ENCODE measurements around the gene C2orf81.
A peak's percentile ranks its signal among the peaks of the same experiment; 100 is the strongest.
"Not testable (repeated sequence)": the region's sequence is repeated elsewhere in the genome, so short reads cannot be mapped to it uniquely, and the experiment has no call there.

C2orf81 gene

GRCh38 chr2:74423231-74424095 lies 2.0 kb upstream of the C2orf81 start:
- no peak for DNase-seq (ENCODE audit: low read depth)

- not testable (repeated sequence) for DNase-seq (ENCODE audit: low read depth)
Measured at GRCh38 chr2:74420443-74421103, 846 bp downstream of the C2orf81 start.

DNA sequence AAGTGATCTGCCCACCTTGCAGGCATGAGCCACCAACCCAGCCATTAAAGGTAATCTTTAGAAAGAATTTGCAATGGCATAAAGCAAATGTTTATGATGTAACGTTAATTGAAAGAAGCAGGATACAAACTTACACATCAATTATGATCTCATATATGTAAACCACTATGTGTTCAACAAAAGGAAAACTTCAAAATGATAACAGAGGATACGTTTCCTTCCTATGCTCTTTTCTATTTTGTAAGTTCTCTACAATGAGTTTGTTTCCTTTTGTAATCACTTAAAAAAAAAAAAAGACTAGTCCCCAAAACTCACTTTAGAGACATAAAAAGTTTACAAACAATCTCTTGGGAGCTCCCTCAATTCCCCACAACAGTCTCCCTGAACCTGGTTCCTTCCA lies 1.4 kb downstream of the C2orf81 start:
- DNase-seq (ENCODE audit: low read depth) = no peak

DNA sequence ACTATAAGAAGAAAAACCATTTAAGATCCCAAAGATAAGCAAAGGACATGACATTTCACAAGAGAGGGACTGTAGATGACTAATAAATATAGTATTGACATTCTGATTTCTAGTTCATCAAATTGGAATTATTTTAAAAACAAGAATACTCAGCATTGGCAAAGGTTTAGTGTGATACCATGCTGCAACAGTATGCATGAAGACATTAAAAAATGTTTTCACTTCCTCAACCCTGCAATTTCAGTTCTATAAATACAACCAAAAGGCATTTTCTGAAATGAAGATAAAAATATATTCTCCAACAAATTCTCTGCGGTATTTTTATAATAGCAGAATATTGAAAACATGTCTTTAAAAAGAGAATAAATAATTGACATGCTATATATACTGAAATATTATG lies 2.1 kb downstream of the C2orf81 start:
- no peak for DNase-seq (ENCODE audit: low read depth)

GRCh38 chr2:74418312-74418711 lies 3.1 kb downstream of the C2orf81 start:
- no peak for DNase-seq (ENCODE audit: low read depth)

GRCh38 chr2:74417763-74418162 lies 3.7 kb downstream of the C2orf81 start:
- no peak for DNase-seq (ENCODE audit: low read depth)

DNA sequence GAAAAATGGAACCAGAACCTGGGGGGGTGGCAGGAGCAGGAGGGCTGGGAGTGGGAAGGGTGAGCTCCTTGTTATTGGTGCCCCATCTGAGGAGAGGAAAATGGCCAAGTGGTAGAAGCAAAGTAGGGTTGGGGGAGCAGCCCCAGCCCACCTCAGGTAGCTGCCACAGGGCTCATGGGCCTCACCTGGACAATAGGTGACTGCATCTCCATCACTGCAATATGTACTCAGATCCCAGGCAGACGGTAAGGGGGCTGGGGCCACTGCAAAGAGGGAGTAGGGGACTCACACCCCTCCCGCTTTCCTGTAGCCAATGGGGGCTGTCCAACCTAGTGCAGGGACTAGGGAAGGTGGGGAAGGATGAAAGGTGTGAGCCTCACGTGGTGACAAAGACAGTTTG lies 4.2 kb downstream of the C2orf81 start:
- DNase-seq (ENCODE audit: low read depth) = no peak

DNA sequence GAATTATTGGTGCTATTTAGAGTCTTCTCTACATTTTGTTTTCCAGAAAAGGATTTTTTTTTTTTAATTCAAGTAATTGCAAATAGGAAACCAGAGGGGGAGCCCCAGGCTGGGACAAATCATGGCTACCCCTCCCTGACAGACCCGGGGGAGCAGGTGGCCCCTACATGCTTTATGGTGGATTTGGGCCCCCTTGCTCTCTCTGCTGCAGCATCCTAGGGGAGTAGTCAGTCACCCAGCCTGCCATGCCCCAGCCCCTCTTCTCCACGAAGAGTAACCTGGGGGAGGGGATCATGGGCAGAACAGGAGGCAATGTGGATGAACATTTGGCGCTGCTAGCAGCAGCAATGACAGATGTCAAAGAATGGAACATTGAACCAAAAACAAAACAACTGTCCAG lies 4.6 kb downstream of the C2orf81 start:
- no peak for DNase-seq (ENCODE audit: low read depth)

DNA sequence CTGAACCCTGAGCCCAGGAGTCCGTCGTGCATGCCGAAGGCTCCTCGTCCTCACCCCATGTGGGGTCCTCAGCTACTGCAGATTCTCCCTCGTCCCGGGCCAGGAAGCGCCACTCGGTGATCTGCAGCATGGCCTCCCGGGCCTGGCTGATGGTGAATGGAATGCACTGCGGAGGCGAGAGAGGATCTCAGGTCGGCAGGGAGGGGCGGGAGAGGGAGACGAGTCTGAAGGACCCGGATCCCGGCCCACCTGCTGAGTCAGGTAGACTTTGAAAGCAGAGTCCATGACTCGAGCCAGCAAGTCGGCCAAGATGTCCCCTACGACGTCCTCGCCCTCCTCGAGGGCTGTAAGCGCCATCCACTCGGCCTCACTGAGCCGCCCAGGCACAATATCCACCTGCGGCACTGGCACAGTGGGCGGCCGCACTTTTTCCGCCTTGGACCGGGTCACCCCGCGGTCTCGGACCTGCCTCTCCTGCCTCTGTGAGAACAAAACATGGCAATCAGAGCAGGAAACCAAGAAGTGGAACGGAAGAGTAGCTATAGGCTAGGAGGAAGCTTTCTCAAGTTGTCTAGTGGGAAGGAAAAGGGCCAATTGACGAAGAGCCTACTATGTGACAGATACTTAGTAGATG lies 5.5 kb downstream of the C2orf81 start:
- DNase-seq (ENCODE audit: low read depth) = no peak

DNA sequence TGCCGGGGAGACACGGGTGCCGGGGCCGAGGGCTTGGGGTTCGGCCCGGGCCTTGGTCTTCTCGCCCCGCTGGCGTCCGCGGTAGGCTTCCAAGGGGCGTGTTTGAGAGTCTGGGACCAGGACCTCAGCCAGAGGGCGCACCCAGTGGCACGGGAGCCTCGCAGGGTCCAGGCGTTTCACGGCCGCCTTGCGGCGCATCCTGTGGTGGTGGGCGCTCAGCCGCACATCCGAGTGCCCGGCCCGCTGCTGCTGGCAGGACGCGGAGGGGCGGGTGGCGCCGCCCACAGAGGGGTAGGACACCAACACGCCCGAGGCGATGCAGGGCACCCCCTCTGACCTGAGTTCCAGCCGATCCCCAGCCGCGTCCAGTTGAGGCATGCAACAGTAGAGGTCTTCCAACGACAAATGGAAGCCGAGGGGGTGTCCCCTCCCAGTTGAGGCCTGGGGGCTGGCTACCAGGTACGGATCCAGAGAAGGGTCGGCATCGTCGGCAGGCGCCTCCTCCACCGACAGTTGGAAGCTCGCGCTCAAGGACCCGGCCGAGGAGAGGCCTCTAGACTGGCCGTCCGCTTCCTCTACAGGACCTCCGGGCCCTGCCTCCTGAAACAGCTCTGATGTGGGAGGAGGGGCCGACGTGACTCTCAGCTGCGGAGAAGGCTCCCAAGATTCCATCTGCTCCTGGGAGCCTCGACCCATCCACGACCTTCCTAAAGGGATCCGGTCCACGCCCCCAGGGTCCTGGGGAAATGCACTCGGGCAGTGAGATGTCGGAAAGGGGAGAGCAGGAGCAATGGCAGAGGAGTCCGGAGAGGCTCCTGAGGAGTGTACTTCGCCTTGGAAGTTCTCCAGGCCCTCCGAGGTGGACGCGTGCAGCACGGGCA lies 6.3 kb downstream of the C2orf81 start:
- no peak for DNase-seq (ENCODE audit: low read depth)

DNA sequence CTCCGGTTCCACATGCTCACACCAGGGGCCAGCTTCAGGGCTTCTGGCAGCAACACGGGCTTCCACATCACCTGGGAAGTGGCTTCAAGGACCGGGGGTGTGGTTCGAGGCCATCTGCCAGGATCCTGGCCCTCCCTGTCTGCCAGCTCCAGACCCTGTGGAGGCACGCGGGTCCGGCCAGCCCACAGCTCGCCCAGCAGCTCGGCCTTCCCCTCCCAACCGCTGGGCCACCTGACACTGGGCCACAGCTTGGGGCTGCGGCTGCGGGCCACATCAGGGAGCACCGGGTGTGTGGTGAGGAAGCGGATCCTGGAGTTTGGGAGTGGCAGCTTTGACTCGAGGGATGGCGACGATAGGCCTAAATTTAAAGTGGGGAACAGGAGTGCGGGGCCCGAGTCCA lies 7.0 kb downstream of the C2orf81 start:
- DNase-seq (ENCODE audit: low read depth) = no peak

DNA sequence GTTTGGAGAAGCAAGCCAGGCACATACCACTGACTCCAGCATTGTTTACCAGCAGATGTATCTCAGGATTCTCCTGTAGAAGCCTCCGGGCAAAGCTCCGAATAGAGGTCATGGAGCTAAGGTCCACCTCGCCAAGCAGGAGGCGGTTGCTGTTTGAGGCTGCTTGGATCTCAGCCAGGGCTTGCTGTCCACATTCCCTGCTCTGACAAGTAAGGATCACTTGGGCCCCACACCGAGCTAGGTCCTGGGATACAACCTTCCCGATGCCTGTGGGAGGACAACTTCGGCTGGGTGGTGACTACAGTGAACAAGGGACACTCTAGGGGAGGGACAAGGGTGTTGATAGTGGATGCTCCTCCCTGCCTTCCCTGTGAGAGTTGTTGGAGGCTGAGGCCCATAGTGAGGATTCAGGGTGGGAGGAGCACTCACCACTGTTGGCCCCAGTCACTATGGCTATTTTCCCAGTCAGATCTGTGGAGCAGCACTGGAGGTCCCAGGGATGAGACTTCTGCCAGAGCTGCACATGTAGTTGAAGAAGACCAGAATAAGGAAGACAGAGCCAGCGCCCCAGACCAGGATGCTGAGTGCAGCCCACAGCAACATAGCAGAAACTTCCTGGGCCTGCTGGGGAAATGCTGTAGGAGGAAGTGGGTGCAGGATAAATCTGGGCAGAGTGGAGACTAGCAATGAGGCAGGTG lies 8.3 kb downstream of the C2orf81 start:
- DNase-seq (ENCODE audit: low read depth) = no peak

GRCh38 chr2:74407682-74408081 lies 13.7 kb downstream of the C2orf81 start:
- no peak for DNase-seq (ENCODE audit: low read depth)

DNA sequence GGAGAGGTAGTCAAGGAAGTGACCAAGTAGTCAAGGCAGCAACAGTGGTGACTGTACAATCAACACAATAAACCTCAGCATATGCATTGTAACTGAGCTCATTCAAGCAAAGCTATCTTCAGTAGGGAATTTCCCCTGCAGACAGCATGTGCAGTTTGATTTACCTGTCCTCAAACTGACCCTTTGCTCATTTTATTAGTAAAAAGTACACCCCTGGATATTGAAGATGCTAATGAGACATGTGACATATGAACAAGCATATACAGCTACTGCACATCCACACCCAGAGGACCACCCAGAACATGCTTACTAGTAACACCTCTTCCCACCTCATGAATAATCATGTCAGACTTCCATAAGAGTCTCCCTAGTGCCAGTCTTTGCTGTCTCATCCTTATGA lies 15.4 kb downstream of the C2orf81 start:
- DNase-seq (ENCODE audit: low read depth) = no peak

DNA sequence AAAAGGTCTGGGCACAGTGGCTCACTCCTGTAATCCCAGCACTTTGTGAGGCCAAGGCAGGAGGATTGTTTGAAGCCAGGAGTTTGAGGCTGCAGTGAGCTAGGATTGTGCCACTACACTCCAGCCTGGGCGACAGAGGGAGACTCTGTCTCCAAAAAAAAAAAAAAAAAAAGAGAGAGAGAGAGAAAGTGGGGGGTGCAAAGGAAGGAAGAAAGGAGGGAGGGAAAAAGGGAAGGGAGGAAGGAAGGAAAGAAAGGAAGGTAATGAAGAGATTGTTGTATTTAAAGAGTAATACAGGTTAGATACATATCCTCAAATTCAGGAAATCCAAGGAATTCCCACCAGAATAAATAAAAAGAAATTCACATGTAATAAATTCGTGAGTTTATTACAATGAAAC lies 19.5 kb downstream of the C2orf81 start:
- no peak for DNase-seq (ENCODE audit: low read depth)

DNA sequence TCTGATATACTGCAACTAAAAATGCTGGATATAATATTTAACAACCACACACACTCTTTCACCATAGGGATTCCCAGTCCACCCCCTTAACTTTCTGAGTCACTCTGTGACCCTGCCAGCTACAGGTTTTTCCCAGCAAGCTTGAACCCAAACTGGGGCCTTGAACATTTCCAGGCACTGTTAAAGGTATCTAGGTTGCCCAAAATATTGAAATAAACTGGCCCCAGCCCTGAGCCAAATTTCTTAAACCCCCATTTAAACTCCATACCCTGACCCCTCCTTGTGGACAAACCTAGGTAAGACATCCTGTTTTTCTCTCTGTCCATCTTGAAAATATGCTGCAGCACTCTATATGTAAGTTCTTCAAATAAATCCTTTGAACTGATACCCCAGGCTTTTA lies 21.6 kb downstream of the C2orf81 start:
- DNase-seq (ENCODE audit: low read depth) = no peak

DNA sequence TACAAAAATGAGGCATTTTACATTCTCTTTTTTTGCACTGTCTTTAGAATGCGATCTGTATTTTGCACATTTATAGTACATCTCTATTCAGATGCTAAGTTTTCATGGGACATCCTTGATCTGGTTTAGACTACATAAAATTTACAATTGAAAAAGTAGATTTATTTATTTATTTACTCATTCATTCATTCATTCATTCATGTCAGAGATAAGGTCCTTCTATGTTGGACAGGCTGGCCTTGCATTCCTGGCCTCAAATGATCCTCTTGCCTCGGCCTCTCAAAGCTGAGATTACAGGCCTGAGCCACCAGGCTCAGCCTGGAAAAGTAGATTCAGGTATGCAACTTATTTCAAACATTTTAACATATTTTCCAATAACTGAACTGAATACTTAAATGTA lies 25.3 kb downstream of the C2orf81 start:
- DNase-seq (ENCODE audit: low read depth) = no peak

DNA sequence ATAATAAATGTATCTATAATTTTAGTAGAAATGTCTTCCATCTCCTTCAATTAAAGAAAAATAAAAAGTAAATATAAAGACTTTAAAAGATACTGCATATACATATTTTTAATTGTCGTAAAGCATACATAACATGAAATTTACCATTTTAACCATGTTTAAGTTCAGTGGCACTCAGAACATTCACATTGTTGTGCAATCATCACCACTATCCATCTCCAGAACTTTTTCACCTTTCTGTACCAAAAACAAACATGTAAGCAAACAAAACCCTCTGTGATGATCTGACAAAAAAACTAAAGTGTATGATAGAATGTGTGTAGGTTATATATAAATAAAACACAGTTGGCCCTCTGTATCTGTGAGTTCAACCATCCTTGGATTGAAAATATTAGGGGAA lies 27.9 kb downstream of the C2orf81 start:
- DNase-seq (ENCODE audit: low read depth) = no peak

DNA sequence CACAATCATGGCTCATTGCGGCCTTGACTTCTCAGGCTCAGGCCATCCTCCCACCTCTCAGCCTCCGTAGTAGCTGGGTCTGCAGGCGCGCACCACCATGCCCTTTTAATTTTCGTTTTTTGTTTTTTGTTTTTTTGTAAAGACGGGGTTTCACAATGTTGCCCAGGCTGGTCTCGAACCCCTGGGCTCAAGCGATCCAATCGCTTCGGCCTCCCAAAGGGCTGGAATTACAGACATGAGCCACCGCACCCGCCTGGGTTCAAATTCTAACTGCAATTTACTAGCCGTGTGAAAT lies 29.0 kb downstream of the C2orf81 start:
- no peak for DNase-seq (ENCODE audit: low read depth)

DNA sequence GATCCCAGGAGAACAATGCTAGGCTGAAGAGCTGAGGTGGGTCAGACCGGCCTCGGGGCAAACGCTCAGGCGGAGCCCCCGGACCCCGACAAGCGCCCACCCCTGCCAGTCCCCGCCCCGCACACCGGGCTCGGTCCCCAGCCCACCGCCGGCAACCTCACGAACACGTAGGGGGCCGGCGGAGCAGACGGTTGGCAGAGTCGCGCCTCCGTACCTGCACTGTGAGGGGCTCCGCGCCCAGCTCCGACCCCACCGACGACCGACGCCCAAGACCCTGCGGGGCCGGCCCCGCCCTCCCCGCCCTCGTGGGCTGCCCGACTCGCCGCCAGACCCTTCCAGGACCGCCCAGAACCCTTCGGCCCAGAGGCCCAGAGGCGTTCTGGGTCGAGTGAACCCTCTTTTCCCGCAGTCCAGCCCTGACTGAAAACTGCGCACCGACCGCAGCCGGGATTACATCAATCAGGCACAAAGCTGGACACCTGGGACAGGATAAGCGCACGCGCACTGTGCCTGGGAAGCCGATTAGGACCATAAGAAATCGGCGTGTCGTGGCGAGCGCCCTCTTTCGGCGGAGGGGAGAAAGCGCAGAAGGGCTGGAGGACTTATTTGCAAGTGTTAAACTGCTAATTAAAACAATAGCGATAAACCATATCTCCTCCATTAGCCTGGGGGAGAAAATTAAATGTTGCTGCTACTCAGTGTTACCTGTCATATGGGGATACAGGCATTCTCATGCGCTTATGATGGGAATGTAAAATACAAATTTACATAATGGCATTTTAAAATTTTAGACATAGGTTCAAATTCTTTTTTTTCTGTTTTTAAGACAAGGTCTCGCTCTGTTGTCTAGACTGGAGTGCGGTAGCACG lies 29.6 kb downstream of the C2orf81 start:
- peak; percentile 92 for DNase-seq (ENCODE audit: low read depth)

DNA sequence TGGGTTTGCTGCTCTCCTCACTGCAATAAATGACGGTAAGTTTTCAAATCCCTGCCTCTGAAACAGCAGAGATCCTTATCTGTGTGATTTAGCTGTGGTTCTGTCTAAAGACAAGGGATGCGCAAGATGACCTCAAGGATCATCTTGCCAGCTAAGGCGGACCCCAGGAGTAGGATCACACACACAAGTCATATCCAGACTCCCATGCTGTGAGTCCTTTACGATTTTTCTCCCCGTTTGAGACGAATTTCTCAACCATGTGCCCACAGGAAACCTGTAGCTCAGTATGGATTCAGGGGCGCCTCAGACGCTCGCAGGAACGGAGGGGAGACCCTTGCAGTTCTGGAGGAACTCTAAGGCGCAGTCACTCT lies 30.2 kb downstream of the C2orf81 start:
- no peak for DNase-seq (ENCODE audit: low read depth)

Measured in T follicular helper cell (primary cell).